Measurements from ENCODE around the gene DCC.
A peak's percentile ranks its signal among the peaks of the same experiment; 100 is the strongest.

DCC gene

DNA sequence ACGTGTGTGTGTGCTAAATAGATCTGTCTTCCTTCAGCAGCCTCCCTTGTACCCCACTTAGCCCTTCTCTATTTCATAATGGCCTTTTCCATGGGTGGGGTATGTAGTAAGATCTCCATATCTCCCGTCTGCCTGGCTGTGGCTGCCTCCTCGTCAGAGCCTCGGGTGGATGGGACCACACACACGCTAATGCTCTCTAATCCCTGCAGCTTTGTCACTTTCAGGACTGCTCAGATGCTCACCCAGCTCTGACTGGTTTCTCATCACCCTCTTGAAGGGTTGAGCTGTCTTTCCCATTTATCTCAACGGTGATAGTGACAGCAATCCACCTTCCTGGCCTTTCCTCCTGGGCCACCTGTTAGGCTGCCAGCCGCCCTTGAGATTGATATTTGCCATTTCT lies 95.3 kb downstream of the DCC start:
- H3K4me3 ChIP-seq (ENCODE audit: low read depth, low read length): no peak overlapping the region
- DNase-seq (ENCODE audit: low read depth): no peak
- TF ChIP-seq, protein P1, sequence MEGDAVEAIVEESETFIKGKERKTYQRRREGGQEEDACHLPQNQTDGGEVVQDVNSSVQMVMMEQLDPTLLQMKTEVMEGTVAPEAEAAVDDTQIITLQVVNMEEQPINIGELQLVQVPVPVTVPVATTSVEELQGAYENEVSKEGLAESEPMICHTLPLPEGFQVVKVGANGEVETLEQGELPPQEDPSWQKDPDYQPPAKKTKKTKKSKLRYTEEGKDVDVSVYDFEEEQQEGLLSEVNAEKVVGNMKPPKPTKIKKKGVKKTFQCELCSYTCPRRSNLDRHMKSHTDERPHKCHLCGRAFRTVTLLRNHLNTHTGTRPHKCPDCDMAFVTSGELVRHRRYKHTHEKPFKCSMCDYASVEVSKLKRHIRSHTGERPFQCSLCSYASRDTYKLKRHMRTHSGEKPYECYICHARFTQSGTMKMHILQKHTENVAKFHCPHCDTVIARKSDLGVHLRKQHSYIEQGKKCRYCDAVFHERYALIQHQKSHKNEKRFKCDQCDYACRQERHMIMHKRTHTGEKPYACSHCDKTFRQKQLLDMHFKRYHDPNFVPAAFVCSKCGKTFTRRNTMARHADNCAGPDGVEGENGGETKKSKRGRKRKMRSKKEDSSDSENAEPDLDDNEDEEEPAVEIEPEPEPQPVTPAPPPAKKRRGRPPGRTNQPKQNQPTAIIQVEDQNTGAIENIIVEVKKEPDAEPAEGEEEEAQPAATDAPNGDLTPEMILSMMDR (IDR thresholded peaks at IDR 0.05; ENCODE audit: control insufficient read depth, extremely low read depth, insufficient read depth): no peak

DNA sequence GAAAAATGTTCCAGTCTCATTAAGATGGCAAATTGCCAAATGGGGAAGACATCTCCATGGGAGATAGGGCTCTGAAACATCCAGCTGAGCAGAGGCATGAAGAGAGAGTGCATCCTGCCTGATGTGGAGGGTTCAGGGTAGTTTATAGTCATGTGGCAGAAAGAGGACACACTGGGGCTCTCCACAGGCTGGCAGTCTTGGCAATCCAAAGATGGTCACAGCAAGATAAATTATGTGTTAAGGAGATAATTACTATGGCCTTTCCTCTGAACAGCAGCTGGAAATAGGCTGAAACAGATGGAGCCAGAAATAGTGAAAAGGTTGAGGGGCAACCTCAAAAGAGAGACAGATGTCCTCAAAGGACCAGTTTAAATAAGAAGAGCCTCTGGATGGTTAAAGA lies 97.2 kb downstream of the DCC start:
- H3K4me3 ChIP-seq (ENCODE audit: low read depth, low read length): no peak overlapping the region
- TF ChIP-seq, protein P1 (IDR thresholded peaks at IDR 0.05; ENCODE audit: control insufficient read depth, extremely low read depth, insufficient read depth): no peak
- no peak for DNase-seq (ENCODE audit: low read depth)

DNA sequence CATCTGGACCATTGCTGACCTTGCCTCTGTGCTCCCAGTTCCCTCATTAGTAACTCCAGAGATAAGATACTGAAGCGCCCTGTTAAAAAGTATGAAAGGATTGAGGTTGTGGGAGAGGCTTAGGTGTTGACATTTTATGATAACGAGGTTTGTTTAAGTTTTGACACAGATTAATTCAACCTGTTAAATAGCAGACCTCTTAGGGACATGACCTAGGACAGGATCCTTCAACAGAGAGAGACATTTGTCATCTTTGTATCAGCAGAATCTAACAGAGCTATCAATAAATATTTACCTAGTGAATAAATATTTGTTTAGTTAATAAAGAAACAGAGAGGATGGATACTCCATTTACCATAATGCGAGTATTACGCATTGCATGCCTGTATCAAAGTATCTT lies 99.5 kb downstream of the DCC start:
- no peak overlapping the region for H3K4me3 ChIP-seq (ENCODE audit: low read depth, low read length)
- TF ChIP-seq, protein P1 (IDR thresholded peaks at IDR 0.05; ENCODE audit: control insufficient read depth, extremely low read depth, insufficient read depth): no peak
- DNase-seq (ENCODE audit: low read depth): peak; percentile 50

DNA sequence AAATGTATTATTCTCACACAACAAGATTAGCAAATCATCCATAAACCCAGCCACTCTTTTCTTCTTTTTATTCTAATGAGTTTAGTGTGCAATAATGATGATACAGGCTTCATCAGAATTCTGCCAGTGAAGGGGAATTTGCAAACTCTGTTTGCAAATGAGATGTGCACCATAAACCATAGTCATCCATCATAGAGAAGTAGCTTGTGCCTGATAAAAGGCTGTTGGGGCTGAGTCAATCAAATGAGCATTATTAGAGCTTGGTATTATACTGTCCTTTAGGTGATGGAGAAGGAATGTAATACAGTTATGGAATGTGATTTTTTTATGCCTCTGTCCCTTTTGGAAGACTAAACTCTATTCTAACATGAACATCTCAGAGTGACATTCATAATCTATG lies 101.8 kb downstream of the DCC start:
- TF ChIP-seq, protein P1 (IDR thresholded peaks at IDR 0.05; ENCODE audit: control insufficient read depth, extremely low read depth, insufficient read depth): no peak
- H3K4me3 ChIP-seq (ENCODE audit: low read depth, low read length): no peak overlapping the region
- DNase-seq (ENCODE audit: low read depth): no peak

DNA sequence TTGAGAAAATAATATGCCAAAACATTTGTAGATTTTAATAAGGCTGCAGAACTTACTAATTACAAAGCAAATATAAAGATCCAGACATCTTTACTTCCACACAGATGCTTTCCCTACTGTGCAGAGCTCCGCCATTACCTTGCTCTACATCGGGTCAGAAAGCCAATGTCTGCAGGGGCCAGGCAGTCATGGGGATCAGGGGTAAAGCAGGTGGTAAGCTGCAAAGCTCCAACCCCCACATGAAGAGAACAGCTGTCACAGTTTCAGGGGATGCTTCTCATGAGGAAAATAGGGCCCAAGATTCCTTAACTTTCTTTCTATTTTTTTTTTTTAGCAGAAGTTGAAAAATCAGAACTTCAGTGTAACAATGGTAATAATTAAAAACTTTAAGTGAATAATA lies 102.7 kb downstream of the DCC start:
- DNase-seq (ENCODE audit: low read depth): no peak
- no peak overlapping the region for H3K4me3 ChIP-seq (ENCODE audit: low read depth, low read length)
- TF ChIP-seq, protein P1 (IDR thresholded peaks at IDR 0.05; ENCODE audit: control insufficient read depth, extremely low read depth, insufficient read depth): no peak

DNA sequence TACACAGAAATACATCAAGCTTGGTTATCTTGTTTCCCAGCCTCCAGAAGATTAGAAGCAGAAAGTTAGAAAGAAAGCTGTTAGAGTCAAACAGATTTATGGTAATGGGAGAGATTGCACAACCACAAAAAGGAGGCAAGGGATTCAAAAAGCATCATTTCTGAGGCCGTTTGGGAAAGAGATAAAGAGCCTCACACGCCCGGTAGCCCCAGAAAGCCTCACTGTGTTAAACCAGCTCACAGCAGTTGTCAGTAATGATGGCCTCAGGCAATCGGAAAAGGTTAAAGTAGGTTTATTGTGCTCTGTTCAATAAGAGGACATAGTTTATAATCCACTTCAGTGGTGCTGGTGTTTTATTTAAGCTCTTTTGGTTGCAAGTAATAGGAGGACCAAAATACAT lies 111.3 kb downstream of the DCC start:
- no peak for DNase-seq (ENCODE audit: low read depth)
- TF ChIP-seq, protein P1 (IDR thresholded peaks at IDR 0.05; ENCODE audit: control insufficient read depth, extremely low read depth, insufficient read depth): no peak
- H3K4me3 ChIP-seq (ENCODE audit: low read depth, low read length): no peak overlapping the region

DNA sequence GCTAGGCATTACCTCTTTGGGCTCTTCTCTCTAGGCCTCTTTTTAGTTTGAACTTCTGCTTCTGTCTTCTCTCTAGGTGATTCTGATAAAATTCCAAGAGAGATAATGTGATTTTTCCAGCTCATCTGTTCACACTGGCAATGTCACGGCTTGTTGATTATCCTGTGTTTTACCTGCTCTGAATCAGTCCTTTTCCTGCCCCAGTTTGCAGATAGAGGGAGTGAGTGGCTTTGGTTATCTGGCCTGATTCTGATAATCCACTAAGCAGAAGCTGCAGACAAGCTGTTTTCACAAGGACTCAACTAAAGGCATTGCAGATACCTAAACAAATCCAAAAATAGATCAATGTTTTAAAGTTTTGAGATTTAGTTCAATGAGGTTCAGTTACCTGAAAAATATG lies 111.9 kb downstream of the DCC start:
- no peak overlapping the region for H3K4me3 ChIP-seq (ENCODE audit: low read depth, low read length)
- no peak for DNase-seq (ENCODE audit: low read depth)
- TF ChIP-seq, protein P1 (IDR thresholded peaks at IDR 0.05; ENCODE audit: control insufficient read depth, extremely low read depth, insufficient read depth): no peak
